Activated T-helper 2 cell treated with anti-CD3 and anti-CD28 coated beads, Interferon-gamma antibody, Interleukin-2, Interleukin-4, amounts not matched to agents 10 μg/mL and 5 μg/mL and 100 μg/mL, durations not matched to agents 14 hours and 24 hours and 36 hours (primary cell): ENCODE measurements around the gene PFKFB1. TPM values are rescaled to one million over a fixed set of nuclear protein-coding genes. Genes with fewer than 3 reads are reported as not detected.
"Not testable (repeated sequence)": the region's sequence is repeated elsewhere in the genome, so short reads cannot be mapped to it uniquely, and the experiment has no call there.

ENCODE experiments used
- DNase-seq: peaks from one replicate; pipeline ENCODE4 v3.0.0; 2021; ENCODE audit warnings: low spot score
- H3K27ac Mint-ChIP-seq: one replicate; pipeline ENCODE4 v1.8.0; 2021; ENCODE audit warnings: mixed read lengths
- H3K27me3 Mint-ChIP-seq: one replicate; pipeline ENCODE4 v1.8.0; 2021; ENCODE audit warnings: low read depth, mixed read lengths
- H3K36me3 Mint-ChIP-seq: one replicate; pipeline ENCODE4 v1.8.0; 2021; ENCODE audit warnings: low read depth, mixed read lengths
- H3K4me1 Mint-ChIP-seq: one replicate; pipeline ENCODE4 v1.8.0; 2021; ENCODE audit warnings: low read depth, mixed read lengths
- H3K4me3 Mint-ChIP-seq: one replicate; pipeline ENCODE4 v1.8.0; 2021; ENCODE audit warnings: low read depth, mild to moderate bottlenecking, moderate library complexity, mixed read lengths
- H3K9me3 Mint-ChIP-seq: one replicate; pipeline ENCODE4 v1.8.0; 2021; ENCODE audit warnings: mixed read lengths
- intact Hi-C: fragments of 100-400 bp; cut with micrococcal nuclease; formaldehyde crosslinking; loops from one replicate; pipeline ENCODE4 v1.15.1; 2023
- total RNA-seq: library from RNA; stranded (reverse); gene quantifications from 2 replicates; pipeline ENCODE4 v1.2.3, GENCODE V29; 2022

PFKFB1 gene
- total RNA-seq, 1 donor from 2014 or later, result 0.50 TPM

GRCh38 chrX:55007656-55008055 is 13.7 kb upstream of the PFKFB1 start:
- H3K36me3 Mint-ChIP-seq, result peaks cover 41% of the 10 kb centered on the region
- H3K4me1 Mint-ChIP-seq, result peaks cover 9% of the 10 kb centered on the region
- no peak overlapping the region for H3K27ac Mint-ChIP-seq
- no peak overlapping the region for H3K4me3 Mint-ChIP-seq
- no peaks in the 10 kb centered on the region for H3K9me3 Mint-ChIP-seq
- intact Hi-C loops, result no loop called here
- DNase-seq, result no peak
- H3K27me3 Mint-ChIP-seq, result no peaks in the 10 kb centered on the region

GRCh38 chrX:55006827-55007621 is 13.0 kb upstream of the PFKFB1 start:
- peaks cover 47% of the 10 kb centered on the region for H3K36me3 Mint-ChIP-seq
- H3K4me1 Mint-ChIP-seq, result peaks cover 13% of the 10 kb centered on the region
- no peak overlapping the region for H3K27ac Mint-ChIP-seq
- no peak for DNase-seq
- intact Hi-C loops, result no loop called here
- no peak overlapping the region for H3K4me3 Mint-ChIP-seq
- H3K27me3 Mint-ChIP-seq, result no peaks in the 10 kb centered on the region
- no peaks in the 10 kb centered on the region for H3K9me3 Mint-ChIP-seq

- intact Hi-C loops, result no loop called here
- Mint-ChIP-seq H3K4me1 (peaks cover 16% of the 10 kb centered on the region), H3K36me3 (peaks cover 63% of the 10 kb centered on the region), H3K4me3 (no peak overlapping the region), H3K27me3 (no peaks in the 10 kb centered on the region), H3K27ac (no peak overlapping the region), H3K9me3 (no peaks in the 10 kb centered on the region)
- DNase-seq, result no peak
Observed at GRCh38 chrX:55005256-55005655, 11.3 kb upstream of the PFKFB1 start.

- DNase-seq, result no peak
- intact Hi-C loops, result no loop called here
- no peaks in the 10 kb centered on the region for H3K27me3 Mint-ChIP-seq
- peaks cover 19% of the 10 kb centered on the region for H3K4me1 Mint-ChIP-seq
- peaks cover 64% of the 10 kb centered on the region for H3K36me3 Mint-ChIP-seq
- no peak overlapping the region for H3K27ac Mint-ChIP-seq
- no peaks in the 10 kb centered on the region for H3K9me3 Mint-ChIP-seq
- H3K4me3 Mint-ChIP-seq, result no peak overlapping the region
Observed at GRCh38 chrX:55004231-55004630, 10.2 kb upstream of the PFKFB1 start.

- H3K9me3 Mint-ChIP-seq, result no peaks in the 10 kb centered on the region
- peak; percentile 85 for DNase-seq
- peaks cover 42% of the 10 kb centered on the region for H3K36me3 Mint-ChIP-seq
- H3K4me1 Mint-ChIP-seq, result peaks cover 14% of the 10 kb centered on the region
- H3K27ac Mint-ChIP-seq, result peak within 1 kb of the TSS; percentile 88
- H3K27me3 Mint-ChIP-seq, result no peaks in the 10 kb centered on the region
- H3K4me3 Mint-ChIP-seq, result peak within 1 kb of the TSS; percentile 98
- intact Hi-C loops, result loop anchor here (2.0 kb wide), 1 partner anchor 361 kb away; no protein-coding TSS in a partner anchor
Observed at GRCh38 chrX:54999717-55000598, 6.0 kb upstream of the PFKFB1 start, which contains the start of gene APEX2. Gene APEX2 (plus strand): TSS chrX:55000363. CDS start chrX:55000423, 60 bp downstream.

GRCh38 chrX:54995621-54996020 is 1.6 kb upstream of the PFKFB1 start:
- no peak overlapping the region for H3K4me3 Mint-ChIP-seq
- H3K27me3 Mint-ChIP-seq, result no peaks in the 10 kb centered on the region
- H3K9me3 Mint-ChIP-seq, result no peaks in the 10 kb centered on the region
- H3K4me1 Mint-ChIP-seq, result peaks cover 4% of the 10 kb centered on the region
- H3K36me3 Mint-ChIP-seq, result peaks cover 5% of the 10 kb centered on the region
- intact Hi-C loops, result no loop called here
- DNase-seq, result no peak
- H3K27ac Mint-ChIP-seq, result no peak overlapping the region

- no peak overlapping the region for H3K4me3 Mint-ChIP-seq
Observed at GRCh38 chrX:54994668-54995351, 822 bp upstream of the PFKFB1 start.

GRCh38 chrX:54992911-54993622 is 921 bp downstream of the PFKFB1 start:
- DNase-seq, result no peak
- Mint-ChIP-seq H3K36me3 (no peaks in the 10 kb centered on the region), H3K27ac (no peak overlapping the region), H3K27me3 (no peaks in the 10 kb centered on the region), H3K4me3 (no peak overlapping the region), H3K4me1 (no peaks in the 10 kb centered on the region), H3K9me3 (no peaks in the 10 kb centered on the region)
- intact Hi-C loops, result no loop called here

More at GRCh38 chrX:54994668-54995351, 822 bp upstream of the PFKFB1 start:
- H3K27ac Mint-ChIP-seq, result no peak overlapping the region
- no peak for DNase-seq
- intact Hi-C loops, result no loop called here
- no peaks in the 10 kb centered on the region for H3K36me3 Mint-ChIP-seq
- no peaks in the 10 kb centered on the region for H3K9me3 Mint-ChIP-seq
- H3K27me3 Mint-ChIP-seq, result no peaks in the 10 kb centered on the region
- H3K4me1 Mint-ChIP-seq, result peaks cover 4% of the 10 kb centered on the region

- Mint-ChIP-seq H3K27me3 (no peaks in the 10 kb centered on the region), H3K27ac (no peak overlapping the region), H3K4me1 (no peaks in the 10 kb centered on the region), H3K36me3 (no peaks in the 10 kb centered on the region), H3K4me3 (no peak overlapping the region), H3K9me3 (no peaks in the 10 kb centered on the region)
- DNase-seq, result no peak
- intact Hi-C loops, result no loop called here
Observed at GRCh38 chrX:54991706-54992105, 2.3 kb downstream of the PFKFB1 start.

GRCh38 chrX:54983306-54983705 is 10.7 kb downstream of the PFKFB1 start:
- H3K36me3 Mint-ChIP-seq, H3K4me1 Mint-ChIP-seq, H3K9me3 Mint-ChIP-seq, H3K27ac Mint-ChIP-seq, DNase-seq, H3K27me3 Mint-ChIP-seq, intact Hi-C loops, H3K4me3 Mint-ChIP-seq: not testable (repeated sequence)

- no peaks in the 10 kb centered on the region for H3K27me3 Mint-ChIP-seq
- no peak for DNase-seq
- H3K9me3 Mint-ChIP-seq, result no peaks in the 10 kb centered on the region
- no peaks in the 10 kb centered on the region for H3K4me1 Mint-ChIP-seq
- H3K27ac Mint-ChIP-seq, result no peak overlapping the region
- H3K4me3 Mint-ChIP-seq, result no peak overlapping the region
- no peaks in the 10 kb centered on the region for H3K36me3 Mint-ChIP-seq
- intact Hi-C loops, result no loop called here
Observed at GRCh38 chrX:54980334-54980733, 13.7 kb downstream of the PFKFB1 start.

- no peaks in the 10 kb centered on the region for H3K9me3 Mint-ChIP-seq
- H3K4me1 Mint-ChIP-seq, result no peaks in the 10 kb centered on the region
- H3K27me3 Mint-ChIP-seq, result no peaks in the 10 kb centered on the region
- no peaks in the 10 kb centered on the region for H3K36me3 Mint-ChIP-seq
- H3K27ac Mint-ChIP-seq, result no peak overlapping the region
- DNase-seq, result no peak
- intact Hi-C loops, result no loop called here
- no peak overlapping the region for H3K4me3 Mint-ChIP-seq
Observed at GRCh38 chrX:54979432-54979831, 14.6 kb downstream of the PFKFB1 start.
